AG20443 (cell line): Measurements from ENCODE around the gene FBXO31.
A peak's percentile ranks its signal among the peaks of the same experiment; 100 is the strongest.

Source experiments
- DNase-seq: peaks from one replicate; pipeline ENCODE4 v3.0.0; 2012; ENCODE audit warnings: low spot score, mixed read lengths

Gene FBXO31

GRCh38 chr16:87383505-87384161 lies at the start of gene FBXO31:
TSS of gene FBXO31 (minus strand) at chr16:87383776. CDS start at chr16:87383744, 32 bp downstream.
- peak; percentile 93 for DNase-seq

GRCh38 chr16:87432330-87432915 lies 48.8 kb upstream of the FBXO31 start:
- no peak for DNase-seq

GRCh38 chr16:87431926-87432325 lies 48.4 kb upstream of the FBXO31 start:
- DNase-seq, result peak; percentile 84

GRCh38 chr16:87426423-87427215 lies 43.0 kb upstream of the FBXO31 start:
- no peak for DNase-seq

- no peak for DNase-seq
These were observed 42.4 kb upstream of the FBXO31 start for GRCh38 chr16:87425941-87426340.

- no peak for DNase-seq
These were observed 40.7 kb upstream of the FBXO31 start for GRCh38 chr16:87424266-87424665.

- DNase-seq, result no peak
These were observed 39.9 kb upstream of the FBXO31 start for GRCh38 chr16:87423429-87423828.

- DNase-seq, result no peak
These were observed 38.5 kb upstream of the FBXO31 start for GRCh38 chr16:87422106-87422505.

GRCh38 chr16:87421003-87421912 lies 37.7 kb upstream of the FBXO31 start:
- no peak for DNase-seq

- no peak for DNase-seq
These were observed 36.7 kb upstream of the FBXO31 start for GRCh38 chr16:87420026-87421002.

- DNase-seq, result no peak
These were observed 35.1 kb upstream of the FBXO31 start for GRCh38 chr16:87418644-87419043.

- DNase-seq, result no peak
These were observed 34.6 kb upstream of the FBXO31 start for GRCh38 chr16:87418216-87418615.

GRCh38 chr16:87417528-87417910 lies 33.9 kb upstream of the FBXO31 start:
- DNase-seq, result no peak

GRCh38 chr16:87416826-87417527 lies 33.4 kb upstream of the FBXO31 start:
- DNase-seq, result peak; percentile 60

GRCh38 chr16:87415441-87415840 lies 31.9 kb upstream of the FBXO31 start:
- DNase-seq, result no peak

GRCh38 chr16:87414251-87414680 lies 30.7 kb upstream of the FBXO31 start:
- DNase-seq, result no peak

GRCh38 chr16:87412996-87413421 lies 29.4 kb upstream of the FBXO31 start:
- DNase-seq, result no peak

- DNase-seq, result no peak
These were observed 28.9 kb upstream of the FBXO31 start for GRCh38 chr16:87412371-87412995.

- peak; percentile 5 for DNase-seq
These were observed 28.0 kb upstream of the FBXO31 start for GRCh38 chr16:87411375-87412271.
